Activated T-cell treated with anti-CD3 and anti-CD28 coated beads for 1 hour (primary cell): ENCODE results near the gene SCTR.
"Not testable (repeated sequence)": the region's sequence is repeated elsewhere in the genome, so short reads cannot be mapped to it uniquely, and the experiment has no call there.

ENCODE experiments used
- DNase-seq: peaks from one replicate; pipeline ENCODE4 v3.0.0-alpha.2; 2020; ENCODE audit warnings: low read depth

Gene SCTR

GRCh38 chr2:119407430-119408220 lies 116.7 kb downstream of the SCTR start:
- DNase-seq, result peak; percentile 6

- no peak for DNase-seq
These were observed 119.1 kb downstream of the SCTR start for GRCh38 chr2:119405151-119405550.

DNA sequence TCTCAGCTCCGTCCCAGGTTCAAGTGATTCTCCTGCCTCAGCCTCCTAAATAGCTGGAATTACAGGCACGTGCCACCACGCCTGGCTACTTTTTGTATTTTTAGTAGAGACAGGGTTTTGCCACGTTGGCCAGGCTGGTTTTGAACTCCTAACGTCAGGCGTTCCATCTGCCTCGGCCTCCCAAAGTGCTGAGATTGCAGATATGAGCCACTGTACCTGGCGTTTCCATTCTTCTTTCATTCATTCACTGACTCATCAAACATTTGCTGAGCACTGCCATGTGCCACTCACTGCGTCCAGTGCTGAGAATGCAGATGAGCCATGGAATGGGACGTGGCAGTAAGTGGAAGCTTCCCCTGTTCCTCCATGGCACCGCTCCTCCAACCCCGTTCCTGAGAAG lies 120.7 kb downstream of the SCTR start:
- DNase-seq, result not testable (repeated sequence)

GRCh38 chr2:119402645-119403560 lies 121.4 kb downstream of the SCTR start:
- no peak for DNase-seq

- DNase-seq, result no peak
These were observed 122.2 kb downstream of the SCTR start for GRCh38 chr2:119402106-119402505.

GRCh38 chr2:119397196-119397595 lies 127.1 kb downstream of the SCTR start:
- no peak for DNase-seq

- DNase-seq, result no peak
These were observed 130.1 kb downstream of the SCTR start for GRCh38 chr2:119393971-119394748.
